ENCODE measurements around the gene GCDH.

GRCh38 chr19:12882589-12882988 is 8.4 kb upstream of the GCDH start:
- TF ChIP-seq POLR2A (IDR thresholded peaks at IDR 0.05) (no peak), CTCF (IDR thresholded peaks at IDR 0.05) (no peak), EP300 (IDR thresholded peaks at IDR 0.05) (no peak)

All from stomach (tissue), 4 donors.